GM23338 (cell line): Measurements from ENCODE around the gene CHI3L1. TPM values are rescaled to one million over a fixed set of nuclear protein-coding genes. Genes with fewer than 3 reads are reported as not detected.

Experiments
- ATAC-seq: fragments of 200-7000 bp; cut with Tn5 transposase; 3 replicates; pipeline ENCODE4 v1.9.1; 2020
- DNase-seq: peaks from one replicate; pipeline ENCODE4 v3.0.0-alpha.2; 2015; ENCODE audit warnings: low spot score
- H2AFZ ChIP-seq: fragments of 200-600 bp; sonication (generic); 2 replicates; pipeline ENCODE4 v1.8.0; 2016; ENCODE audit warnings: antibody characterized with exemption, mild to moderate bottlenecking, moderate library complexity
- H3F3A ChIP-seq: fragments of 200-600 bp; sonication (generic); replicated peaks from 2 replicates; pipeline ENCODE4 v1.8.0; 2017; ENCODE audit warnings: antibody characterized with exemption, mixed run types, low read depth
- H3K27ac ChIP-seq: fragments of 200-600 bp; sonication (generic); 2 replicates; pipeline ENCODE4 v1.6.1; 2016; ENCODE audit warnings: low read depth
- H3K27me3 ChIP-seq: fragments of 200-600 bp; sonication (generic); 2 replicates; pipeline ENCODE4 v1.8.0; 2016; ENCODE audit warnings: mild to moderate bottlenecking, mixed run types, moderate library complexity; ENCODE audit not compliant: insufficient read depth
- H3K36me3 ChIP-seq: fragments of 200-600 bp; sonication (generic); 2 replicates; pipeline ENCODE4 v1.8.0; 2016; ENCODE audit warnings: mild to moderate bottlenecking; ENCODE audit not compliant: insufficient read depth
- H3K4me1 ChIP-seq: fragments of 200-600 bp; sonication (generic); 2 replicates; pipeline ENCODE4 v1.8.0; 2016; ENCODE audit warnings: mild to moderate bottlenecking, moderate library complexity; ENCODE audit not compliant: insufficient read depth
- H3K4me2 ChIP-seq: fragments of 200-600 bp; sonication (generic); 2 replicates; pipeline ENCODE4 v1.7.1; 2017; ENCODE audit warnings: mixed run types
- H3K4me3 ChIP-seq: fragments of 200-600 bp; sonication (generic); 2 replicates; pipeline ENCODE4 v1.6.1; 2016; ENCODE audit warnings: mixed run types
- H3K79me2 ChIP-seq: fragments of 200-600 bp; sonication (generic); replicated peaks from 2 replicates; pipeline ENCODE4 v1.8.0; 2017; ENCODE audit warnings: mild to moderate bottlenecking; ENCODE audit not compliant: insufficient read depth
- H3K9me2 ChIP-seq: fragments of 200-600 bp; sonication (generic); 2 replicates; pipeline ENCODE4 v1.8.0; 2017; ENCODE audit not compliant: insufficient read depth
- H4K20me1 ChIP-seq: fragments of 200-600 bp; sonication (generic); replicated peaks from 2 replicates; pipeline ENCODE4 v1.8.0; 2017; ENCODE audit warnings: mild to moderate bottlenecking; ENCODE audit not compliant: insufficient read depth
- H3K27ac Mint-ChIP-seq: 2 replicates; pipeline ENCODE4 v1.8.0; 2020; ENCODE audit warnings: inconsistent platforms, mild to moderate bottlenecking, moderate library complexity, mixed read lengths
- H3K27me3 Mint-ChIP-seq: 3 replicates; pipeline ENCODE4 v1.8.0; 2022; ENCODE audit warnings: low read depth, mild to moderate bottlenecking, moderate library complexity, mixed read lengths, inconsistent platforms; ENCODE audit not compliant: insufficient read depth, poor library complexity
- H3K36me3 Mint-ChIP-seq: 3 replicates; pipeline ENCODE4 v1.8.0; 2021; ENCODE audit warnings: low read depth, mild to moderate bottlenecking, inconsistent platforms, moderate library complexity, mixed read lengths
- H3K4me1 Mint-ChIP-seq: 3 replicates; pipeline ENCODE4 v1.8.0; 2020; ENCODE audit warnings: mild to moderate bottlenecking, inconsistent platforms, mixed read lengths
- H3K4me3 Mint-ChIP-seq: 3 replicates; pipeline ENCODE4 v1.8.0; 2021; ENCODE audit warnings: moderate library complexity, mild to moderate bottlenecking, inconsistent platforms, mixed read lengths
- H3K9me3 Mint-ChIP-seq: 3 replicates; pipeline ENCODE4 v1.8.0; 2020; ENCODE audit warnings: moderate library complexity, mild to moderate bottlenecking, inconsistent platforms, mixed read lengths
- CREB1 ChIP-seq: fragments of 250-450 bp; sonication (Bioruptor Pico); IDR thresholded peaks from 2 replicates; pipeline ENCODE4 v1.5.0; 2020; ENCODE audit warnings: low read depth, mild to moderate bottlenecking, moderate library complexity
- EZH2 ChIP-seq: fragments of 200-600 bp; sonication (generic); IDR thresholded peaks from one replicate; pipeline ENCODE4 v1.8.0; 2017; ENCODE audit warnings: antibody characterized with exemption, mild to moderate bottlenecking, low read depth; ENCODE audit not compliant: unreplicated experiment
- EZH2phosphoT487 ChIP-seq: fragments of 200-600 bp; sonication (generic); IDR thresholded peaks from one replicate; pipeline ENCODE4 v1.8.1; 2018; ENCODE audit warnings: antibody characterized with exemption; ENCODE audit not compliant: unreplicated experiment
- JUNB ChIP-seq: IDR thresholded peaks from one replicate; pipeline ENCODE4 v1.6.1; 2016; ENCODE audit warnings: antibody characterized with exemption; ENCODE audit not compliant: unreplicated experiment
- NANOG ChIP-seq: IDR thresholded peaks from 2 replicates; pipeline ENCODE4 v1.6.1; 2016; ENCODE audit warnings: antibody characterized with exemption, borderline replicate concordance
- POLR2AphosphoS5 ChIP-seq: IDR thresholded peaks from 2 replicates; pipeline ENCODE4 v1.6.1; 2016; ENCODE audit warnings: antibody characterized with exemption, low read depth
- STAT1 ChIP-seq: IDR thresholded peaks from one replicate; pipeline ENCODE4 v1.6.1; 2016; ENCODE audit warnings: antibody characterized with exemption; ENCODE audit not compliant: unreplicated experiment
- ZNF114 ChIP-seq: fragments of 250-450 bp; sonication (Bioruptor Pico); IDR thresholded peaks from 2 replicates; pipeline ENCODE4 v1.5.0; 2020; ENCODE audit warnings: mild to moderate bottlenecking, moderate library complexity
- ZNF331 ChIP-seq: fragments of 250-450 bp; sonication (Bioruptor Pico); IDR thresholded peaks from 2 replicates; pipeline ENCODE4 v1.5.0; 2020; ENCODE audit warnings: low read depth, mild to moderate bottlenecking, moderate library complexity
- polyA plus RNA-seq: library from polyadenylated mRNA; unstranded; fragments of >200 nt; fragmentation: Nextera tagmentation; extraction: Ambion mirVana; gene quantifications from 2 replicates; pipeline ENCODE4 v1.2.1, GENCODE V29; 2016
- total RNA-seq: library from RNA; depleted of rRNA; stranded (reverse); fragments of >200 nt; shearing (Covaris generic); gene quantifications from 2 replicates; pipeline ENCODE4 v1.2.3, GENCODE V29; 2014
- TF ChIP-seq, protein P1 (sequence below): IDR thresholded peaks from one replicate; pipeline ENCODE4 v1.6.1; 2018; ENCODE audit warnings: antibody characterized with exemption; ENCODE audit not compliant: unreplicated experiment
- TF ChIP-seq, protein P2 (sequence below): IDR thresholded peaks from 2 replicates; pipeline ENCODE4 v1.6.1; 2016; ENCODE audit warnings: antibody characterized with exemption
- TF ChIP-seq, protein P3 (sequence below): fragments of 250-450 bp; sonication (Bioruptor Pico); IDR thresholded peaks from 2 replicates; pipeline ENCODE4 v1.5.0; 2020; ENCODE audit warnings: mild to moderate bottlenecking, moderate library complexity
- TF ChIP-seq, protein P4 (sequence below), 2 experiments: fragments of 200-600 bp in 1 of 2; sonication (generic) in 1 of 2; conservative IDR thresholded peaks; 2 replicates each; pipeline versions ENCODE4 v1.5.1 to v1.6.1; 2016 to 2017; ENCODE audit warnings: antibody characterized with exemption in 2 of 2, low read depth in 2 of 2, mild to moderate bottlenecking in 2 of 2, moderate library complexity in 1 of 2

The CHI3L1 gene
- total and polyA plus RNA-seq, 2 experiments from 2014 or later, result 0.76 TPM; not detected in 1

DNA sequence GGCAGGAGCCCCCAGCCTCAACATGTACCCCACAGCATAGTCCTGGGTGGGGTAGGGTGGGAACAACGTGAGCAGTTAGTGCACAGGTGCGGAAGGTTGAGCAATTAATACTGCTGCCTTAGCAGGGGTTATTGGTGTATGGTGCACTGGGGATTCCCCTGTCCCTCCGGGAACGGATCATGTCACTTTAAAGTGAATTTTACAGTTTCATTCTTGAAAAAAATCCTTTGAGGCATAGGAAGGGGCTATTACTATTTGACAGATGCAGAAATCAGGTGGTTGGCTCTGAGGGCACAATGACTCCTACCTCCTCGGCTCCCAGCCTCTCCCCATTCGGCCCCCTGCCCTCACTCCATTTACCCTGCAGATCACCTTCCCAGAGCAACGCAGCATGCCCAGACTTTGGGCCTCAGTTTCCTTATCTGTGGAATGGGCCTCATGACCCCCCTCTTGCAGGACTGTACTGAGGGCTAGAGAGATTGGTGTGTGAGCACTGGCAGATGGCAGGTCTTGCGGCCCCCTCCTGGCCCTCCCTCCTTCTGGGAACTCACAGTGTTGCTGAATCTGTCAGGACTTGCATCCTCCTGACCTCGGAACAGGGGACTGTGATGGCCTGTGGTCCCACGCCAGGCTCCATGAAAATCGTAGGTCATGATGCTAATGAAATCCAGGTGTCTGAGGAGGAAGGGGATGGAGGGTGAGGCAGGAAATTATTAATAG, 5.7 kb downstream of the CHI3L1 start:
- Mint-ChIP-seq H3K27me3 (peaks cover 9% of the 10 kb centered on the region), H3K9me3 (no peaks in the 10 kb centered on the region), H3K4me3 (no peak overlapping the region), H3K27ac (no peak overlapping the region), H3K36me3 (no peaks in the 10 kb centered on the region), H3K4me1 (peaks cover 25% of the 10 kb centered on the region)
- Histone ChIP-seq H3K27me3 (no peaks in the 10 kb centered on the region), H3K4me2 (no peak overlapping the region), H3K79me2 (no peaks in the 10 kb centered on the region), H3K9me2 (0 out of 2 replicates have a peak, but pooled peaks cover 5% of the 10 kb centered on the region), H2AFZ (no peak overlapping the region), H3K4me1 (peaks cover under 1% of the 10 kb centered on the region; the same call in 1 of the 2 replicates), H3K27ac (no peak overlapping the region), H3K36me3 (no peaks in the 10 kb centered on the region), H4K20me1 (no peaks in the 10 kb centered on the region), H3F3A (no peaks in the 10 kb centered on the region), H3K4me3 (no peak overlapping the region)
- no peak for TF ChIP-seq POLR2AphosphoS5
- TF ChIP-seq, protein P1, sequence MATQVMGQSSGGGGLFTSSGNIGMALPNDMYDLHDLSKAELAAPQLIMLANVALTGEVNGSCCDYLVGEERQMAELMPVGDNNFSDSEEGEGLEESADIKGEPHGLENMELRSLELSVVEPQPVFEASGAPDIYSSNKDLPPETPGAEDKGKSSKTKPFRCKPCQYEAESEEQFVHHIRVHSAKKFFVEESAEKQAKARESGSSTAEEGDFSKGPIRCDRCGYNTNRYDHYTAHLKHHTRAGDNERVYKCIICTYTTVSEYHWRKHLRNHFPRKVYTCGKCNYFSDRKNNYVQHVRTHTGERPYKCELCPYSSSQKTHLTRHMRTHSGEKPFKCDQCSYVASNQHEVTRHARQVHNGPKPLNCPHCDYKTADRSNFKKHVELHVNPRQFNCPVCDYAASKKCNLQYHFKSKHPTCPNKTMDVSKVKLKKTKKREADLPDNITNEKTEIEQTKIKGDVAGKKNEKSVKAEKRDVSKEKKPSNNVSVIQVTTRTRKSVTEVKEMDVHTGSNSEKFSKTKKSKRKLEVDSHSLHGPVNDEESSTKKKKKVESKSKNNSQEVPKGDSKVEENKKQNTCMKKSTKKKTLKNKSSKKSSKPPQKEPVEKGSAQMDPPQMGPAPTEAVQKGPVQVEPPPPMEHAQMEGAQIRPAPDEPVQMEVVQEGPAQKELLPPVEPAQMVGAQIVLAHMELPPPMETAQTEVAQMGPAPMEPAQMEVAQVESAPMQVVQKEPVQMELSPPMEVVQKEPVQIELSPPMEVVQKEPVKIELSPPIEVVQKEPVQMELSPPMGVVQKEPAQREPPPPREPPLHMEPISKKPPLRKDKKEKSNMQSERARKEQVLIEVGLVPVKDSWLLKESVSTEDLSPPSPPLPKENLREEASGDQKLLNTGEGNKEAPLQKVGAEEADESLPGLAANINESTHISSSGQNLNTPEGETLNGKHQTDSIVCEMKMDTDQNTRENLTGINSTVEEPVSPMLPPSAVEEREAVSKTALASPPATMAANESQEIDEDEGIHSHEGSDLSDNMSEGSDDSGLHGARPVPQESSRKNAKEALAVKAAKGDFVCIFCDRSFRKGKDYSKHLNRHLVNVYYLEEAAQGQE, result no peak
- TF ChIP-seq, protein P2, sequence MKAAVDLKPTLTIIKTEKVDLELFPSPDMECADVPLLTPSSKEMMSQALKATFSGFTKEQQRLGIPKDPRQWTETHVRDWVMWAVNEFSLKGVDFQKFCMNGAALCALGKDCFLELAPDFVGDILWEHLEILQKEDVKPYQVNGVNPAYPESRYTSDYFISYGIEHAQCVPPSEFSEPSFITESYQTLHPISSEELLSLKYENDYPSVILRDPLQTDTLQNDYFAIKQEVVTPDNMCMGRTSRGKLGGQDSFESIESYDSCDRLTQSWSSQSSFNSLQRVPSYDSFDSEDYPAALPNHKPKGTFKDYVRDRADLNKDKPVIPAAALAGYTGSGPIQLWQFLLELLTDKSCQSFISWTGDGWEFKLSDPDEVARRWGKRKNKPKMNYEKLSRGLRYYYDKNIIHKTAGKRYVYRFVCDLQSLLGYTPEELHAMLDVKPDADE, result no peak
- TF ChIP-seq NANOG, result no peak
- no peak for TF ChIP-seq EZH2phosphoT487
- TF ChIP-seq, protein P3, sequence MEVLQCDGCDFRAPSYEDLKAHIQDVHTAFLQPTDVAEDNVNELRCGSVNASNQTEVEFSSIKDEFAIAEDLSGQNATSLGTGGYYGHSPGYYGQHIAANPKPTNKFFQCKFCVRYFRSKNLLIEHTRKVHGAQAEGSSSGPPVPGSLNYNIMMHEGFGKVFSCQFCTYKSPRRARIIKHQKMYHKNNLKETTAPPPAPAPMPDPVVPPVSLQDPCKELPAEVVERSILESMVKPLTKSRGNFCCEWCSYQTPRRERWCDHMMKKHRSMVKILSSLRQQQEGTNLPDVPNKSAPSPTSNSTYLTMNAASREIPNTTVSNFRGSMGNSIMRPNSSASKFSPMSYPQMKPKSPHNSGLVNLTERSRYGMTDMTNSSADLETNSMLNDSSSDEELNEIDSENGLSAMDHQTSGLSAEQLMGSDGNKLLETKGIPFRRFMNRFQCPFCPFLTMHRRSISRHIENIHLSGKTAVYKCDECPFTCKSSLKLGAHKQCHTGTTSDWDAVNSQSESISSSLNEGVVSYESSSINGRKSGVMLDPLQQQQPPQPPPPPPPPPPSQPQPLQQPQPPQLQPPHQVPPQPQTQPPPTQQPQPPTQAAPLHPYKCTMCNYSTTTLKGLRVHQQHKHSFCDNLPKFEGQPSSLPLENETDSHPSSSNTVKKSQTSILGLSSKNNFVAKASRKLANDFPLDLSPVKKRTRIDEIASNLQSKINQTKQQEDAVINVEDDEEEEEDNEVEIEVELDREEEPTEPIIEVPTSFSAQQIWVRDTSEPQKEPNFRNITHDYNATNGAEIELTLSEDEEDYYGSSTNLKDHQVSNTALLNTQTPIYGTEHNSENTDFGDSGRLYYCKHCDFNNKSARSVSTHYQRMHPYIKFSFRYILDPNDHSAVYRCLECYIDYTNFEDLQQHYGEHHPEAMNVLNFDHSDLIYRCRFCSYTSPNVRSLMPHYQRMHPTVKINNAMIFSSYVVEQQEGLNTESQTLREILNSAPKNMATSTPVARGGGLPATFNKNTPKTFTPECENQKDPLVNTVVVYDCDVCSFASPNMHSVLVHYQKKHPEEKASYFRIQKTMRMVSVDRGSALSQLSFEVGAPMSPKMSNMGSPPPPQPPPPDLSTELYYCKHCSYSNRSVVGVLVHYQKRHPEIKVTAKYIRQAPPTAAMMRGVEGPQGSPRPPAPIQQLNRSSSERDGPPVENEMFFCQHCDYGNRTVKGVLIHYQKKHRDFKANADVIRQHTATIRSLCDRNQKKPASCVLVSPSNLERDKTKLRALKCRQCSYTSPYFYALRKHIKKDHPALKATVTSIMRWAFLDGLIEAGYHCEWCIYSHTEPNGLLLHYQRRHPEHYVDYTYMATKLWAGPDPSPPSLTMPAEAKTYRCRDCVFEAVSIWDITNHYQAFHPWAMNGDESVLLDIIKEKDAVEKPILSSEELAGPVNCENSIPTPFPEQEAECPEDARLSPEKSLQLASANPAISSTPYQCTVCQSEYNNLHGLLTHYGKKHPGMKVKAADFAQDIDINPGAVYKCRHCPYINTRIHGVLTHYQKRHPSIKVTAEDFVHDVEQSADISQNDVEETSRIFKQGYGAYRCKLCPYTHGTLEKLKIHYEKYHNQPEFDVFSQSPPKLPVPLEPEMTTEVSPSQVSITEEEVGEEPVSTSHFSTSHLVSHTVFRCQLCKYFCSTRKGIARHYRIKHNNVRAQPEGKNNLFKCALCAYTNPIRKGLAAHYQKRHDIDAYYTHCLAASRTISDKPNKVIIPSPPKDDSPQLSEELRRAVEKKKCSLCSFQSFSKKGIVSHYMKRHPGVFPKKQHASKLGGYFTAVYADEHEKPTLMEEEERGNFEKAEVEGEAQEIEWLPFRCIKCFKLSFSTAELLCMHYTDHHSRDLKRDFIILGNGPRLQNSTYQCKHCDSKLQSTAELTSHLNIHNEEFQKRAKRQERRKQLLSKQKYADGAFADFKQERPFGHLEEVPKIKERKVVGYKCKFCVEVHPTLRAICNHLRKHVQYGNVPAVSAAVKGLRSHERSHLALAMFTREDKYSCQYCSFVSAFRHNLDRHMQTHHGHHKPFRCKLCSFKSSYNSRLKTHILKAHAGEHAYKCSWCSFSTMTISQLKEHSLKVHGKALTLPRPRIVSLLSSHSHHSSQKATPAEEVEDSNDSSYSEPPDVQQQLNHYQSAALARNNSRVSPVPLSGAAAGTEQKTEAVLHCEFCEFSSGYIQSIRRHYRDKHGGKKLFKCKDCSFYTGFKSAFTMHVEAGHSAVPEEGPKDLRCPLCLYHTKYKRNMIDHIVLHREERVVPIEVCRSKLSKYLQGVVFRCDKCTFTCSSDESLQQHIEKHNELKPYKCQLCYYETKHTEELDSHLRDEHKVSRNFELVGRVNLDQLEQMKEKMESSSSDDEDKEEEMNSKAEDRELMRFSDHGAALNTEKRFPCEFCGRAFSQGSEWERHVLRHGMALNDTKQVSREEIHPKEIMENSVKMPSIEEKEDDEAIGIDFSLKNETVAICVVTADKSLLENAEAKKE (CRISPR knock-in tag), result no peak
- TF ChIP-seq CREB1, result no peak
- no peak for TF ChIP-seq STAT1
- no peak for TF ChIP-seq ZNF331
- TF ChIP-seq ZNF114 (CRISPR knock-in tag), result no peak
- no peak for TF ChIP-seq JUNB
- TF ChIP-seq EZH2, result no peak
- TF ChIP-seq, protein P4, sequence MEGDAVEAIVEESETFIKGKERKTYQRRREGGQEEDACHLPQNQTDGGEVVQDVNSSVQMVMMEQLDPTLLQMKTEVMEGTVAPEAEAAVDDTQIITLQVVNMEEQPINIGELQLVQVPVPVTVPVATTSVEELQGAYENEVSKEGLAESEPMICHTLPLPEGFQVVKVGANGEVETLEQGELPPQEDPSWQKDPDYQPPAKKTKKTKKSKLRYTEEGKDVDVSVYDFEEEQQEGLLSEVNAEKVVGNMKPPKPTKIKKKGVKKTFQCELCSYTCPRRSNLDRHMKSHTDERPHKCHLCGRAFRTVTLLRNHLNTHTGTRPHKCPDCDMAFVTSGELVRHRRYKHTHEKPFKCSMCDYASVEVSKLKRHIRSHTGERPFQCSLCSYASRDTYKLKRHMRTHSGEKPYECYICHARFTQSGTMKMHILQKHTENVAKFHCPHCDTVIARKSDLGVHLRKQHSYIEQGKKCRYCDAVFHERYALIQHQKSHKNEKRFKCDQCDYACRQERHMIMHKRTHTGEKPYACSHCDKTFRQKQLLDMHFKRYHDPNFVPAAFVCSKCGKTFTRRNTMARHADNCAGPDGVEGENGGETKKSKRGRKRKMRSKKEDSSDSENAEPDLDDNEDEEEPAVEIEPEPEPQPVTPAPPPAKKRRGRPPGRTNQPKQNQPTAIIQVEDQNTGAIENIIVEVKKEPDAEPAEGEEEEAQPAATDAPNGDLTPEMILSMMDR (conservative IDR thresholded peaks at IDR 0.05; ENCODE audit: low read depth in 2 of 2), result no peak
- no peak for ATAC-seq
- DNase-seq, result no peak
